ENCODE results near the gene ERH.

ERH gene

GRCh38 chr14:69398053-69398817, at the start of gene ERH, which contains the start of gene SLC39A9:
Gene ERH, minus strand, starts transcription at chr14:69398299. Its CDS starts 66 bp downstream, at chr14:69398233.
Gene SLC39A9, plus strand, starts transcription at chr14:69398692. Its CDS starts 678 bp downstream, at chr14:69399370.
- peak within 1 kb of the TSS; percentile 76 to 92 (median 82) for H3K4me3 ChIP-seq
- H3K27ac ChIP-seq = peak within 1 kb of the TSS; percentile 88 to 99 (median 97)
- H3K36me3 ChIP-seq = peaks cover 32 to 44% (median 36%) of the 10 kb centered on the region in 11 experiments
- no peaks in the 10 kb centered on the region for H3K27me3 ChIP-seq
- H4K20me1 ChIP-seq = peaks cover 26 to 52% (median 36%) of the 10 kb centered on the region in 11 experiments; a peak in 20 of 22 replicates
- peak within 1 kb of the TSS; percentile 94 to 99 (median 98) for H3K9ac ChIP-seq
- no peak for TF ChIP-seq Cebpa-rat (IDR thresholded peaks at IDR 0.05)
- H3K9me3 ChIP-seq (replicated peaks in 1 of 11) = peaks cover 0 to 10% (median 0%) of the 10 kb centered on the region in 11 experiments; a peak in 4 of 22 replicates
- peaks cover 46 to 68% (median 55%) of the 10 kb centered on the region in 10 experiments for H3K4me1 ChIP-seq
- peak within 1 kb of the TSS; percentile 91 to 99 (median 94) for H3K4me2 ChIP-seq

GRCh38 chr14:69443296-69443805, 45.3 kb upstream of the ERH start:
- no peak for TF ChIP-seq Cebpa-rat (IDR thresholded peaks at IDR 0.05)
- peaks cover 58 to 89% (median 67%) of the 10 kb centered on the region in 11 experiments for H3K36me3 ChIP-seq
- H3K4me3 ChIP-seq = no peak overlapping the region
- H3K9ac ChIP-seq = peak overlapping the region in 1 of 11 experiments; percentile 78; a peak in 1 of 22 replicates
- H3K9me3 ChIP-seq (replicated peaks in 1 of 11) = peaks cover 0 to 45% (median 28%) of the 10 kb centered on the region in 11 experiments; a peak in 15 of 22 replicates
- no peaks in the 10 kb centered on the region for H3K27me3 ChIP-seq
- H3K4me2 ChIP-seq = peak overlapping the region in 7 of 11 experiments; percentile 1 to 64 (median 56); a peak in 12 of 22 replicates
- H4K20me1 ChIP-seq = no peaks in the 10 kb centered on the region; a peak in 1 of 22 replicates
- peaks cover 0 to 47% (median 36%) of the 10 kb centered on the region in 10 experiments; a peak in 17 of 20 replicates for H3K4me1 ChIP-seq
- H3K27ac ChIP-seq = peak overlapping the region in 6 of 11 experiments; percentile 64 to 93 (median 84); a peak in 12 of 22 replicates

- H3K4me3 ChIP-seq = 0 out of 20 replicates have a peak overlapping the region, but pooled peaks of 1 of the 10 experiments have one; percentile 6
- H3K9me3 ChIP-seq (replicated peaks in 1 of 11) = peaks cover 0 to 34% (median 21%) of the 10 kb centered on the region in 11 experiments; a peak in 15 of 22 replicates
- peaks cover 0 to 47% (median 36%) of the 10 kb centered on the region in 10 experiments; a peak in 17 of 20 replicates for H3K4me1 ChIP-seq
- H3K27me3 ChIP-seq = no peaks in the 10 kb centered on the region
- H3K36me3 ChIP-seq = peaks cover 45 to 75% (median 53%) of the 10 kb centered on the region in 11 experiments
- H3K9ac ChIP-seq = peak overlapping the region in 6 of 11 experiments; percentile 31 to 78 (median 70); a peak in 10 of 22 replicates
- H4K20me1 ChIP-seq = peaks cover 0 to 3% (median 0%) of the 10 kb centered on the region in 11 experiments; a peak in 1 of 22 replicates
- TF ChIP-seq Cebpa-rat (IDR thresholded peaks at IDR 0.05) = peak in 7 of 11 experiments; percentile 36 to 98 (median 69); a peak in 10 of 22 replicates
- H3K4me2 ChIP-seq = peak overlapping the region in 9 of 11 experiments; percentile 29 to 64 (median 56); a peak in 20 of 22 replicates
- H3K27ac ChIP-seq = peak overlapping the region in 8 of 11 experiments; percentile 54 to 93 (median 80); a peak in 16 of 22 replicates
Measured at GRCh38 chr14:69441948-69442347, 43.8 kb upstream of the ERH start.

DNA sequence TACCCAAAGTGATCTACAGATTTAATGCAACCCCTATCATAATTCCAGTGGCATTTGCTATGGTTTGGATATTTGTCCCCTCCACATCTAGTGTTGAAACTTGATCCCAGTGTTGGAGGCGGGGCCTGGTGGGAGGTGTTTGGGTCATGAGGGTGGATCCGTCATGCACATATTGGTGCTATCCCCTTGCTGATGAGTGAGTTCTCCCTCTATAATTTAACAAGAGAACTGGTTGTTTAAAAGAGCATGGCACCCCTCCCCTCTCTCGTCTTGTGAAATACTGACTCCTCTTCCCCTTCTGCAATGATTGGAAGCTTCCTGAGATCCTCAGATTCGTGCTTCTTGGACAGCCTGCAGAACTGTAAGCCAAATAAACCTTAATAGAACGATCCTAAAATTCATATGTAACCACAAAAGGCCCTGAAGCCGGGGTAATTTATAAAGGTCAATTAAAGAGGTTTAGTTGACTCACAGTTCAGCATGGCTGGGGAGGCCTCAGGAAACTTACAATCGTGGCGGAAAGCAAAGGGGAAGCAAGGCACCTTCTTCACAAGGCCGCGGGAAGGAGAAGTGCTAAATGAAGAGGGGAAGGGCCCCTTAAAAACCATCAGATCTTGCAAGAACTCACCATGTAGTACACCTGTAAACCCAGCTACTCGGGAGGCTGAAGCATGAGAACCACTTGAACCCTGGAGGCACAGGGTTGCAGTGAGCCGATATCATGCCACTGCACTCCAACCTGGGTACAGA, 41.6 kb upstream of the ERH start:
- Histone ChIP-seq H3K27ac (peak overlapping the region in 5 of 11 experiments; percentile 77 to 93 (median 85); a peak in 8 of 22 replicates), H3K4me2 (peak overlapping the region in 7 of 11 experiments; percentile 9 to 64 (median 56); a peak in 7 of 22 replicates), H3K9ac (peak overlapping the region in 1 of 11 experiments; percentile 78; a peak in 1 of 22 replicates), H3K27me3 (no peaks in the 10 kb centered on the region), H3K9me3 (replicated peaks in 1 of 11) (peaks cover 0 to 49% (median 33%) of the 10 kb centered on the region in 11 experiments; a peak in 18 of 22 replicates), H4K20me1 (peaks cover 0 to 8% (median 0%) of the 10 kb centered on the region in 11 experiments; a peak in 1 of 22 replicates), H3K4me3 (no peak overlapping the region), H3K36me3 (peaks cover 37 to 63% (median 43%) of the 10 kb centered on the region in 11 experiments), H3K4me1 (peaks cover 2 to 47% (median 36%) of the 10 kb centered on the region in 10 experiments; a peak in 19 of 20 replicates)
- no peak for TF ChIP-seq Cebpa-rat (IDR thresholded peaks at IDR 0.05)

DNA sequence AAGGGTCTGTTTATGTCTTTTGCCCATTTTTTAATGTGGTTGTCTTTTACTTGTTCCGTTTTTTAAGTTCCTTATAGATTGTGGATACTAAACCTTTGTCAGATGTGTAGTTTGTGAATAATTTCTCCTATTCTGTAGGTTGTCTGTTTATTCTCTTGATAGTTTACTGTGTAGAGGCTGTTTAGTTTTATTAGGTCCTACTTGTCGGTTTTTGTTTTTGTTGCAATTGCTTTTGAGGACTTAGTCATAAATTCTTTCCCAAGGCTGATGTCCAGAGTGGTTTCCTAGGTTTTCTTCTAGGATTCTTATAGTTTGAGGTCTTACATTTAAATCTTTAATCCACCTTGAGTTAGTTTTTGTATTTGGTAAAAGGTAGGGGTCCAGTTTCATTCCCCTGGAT, 34.3 kb upstream of the ERH start:
- H3K9ac ChIP-seq = no peak overlapping the region
- peaks cover 23 to 52% (median 38%) of the 10 kb centered on the region in 11 experiments for H3K9me3 ChIP-seq (replicated peaks in 1 of 11)
- peaks cover 0 to 23% (median 5%) of the 10 kb centered on the region in 10 experiments; a peak in 9 of 20 replicates for H3K4me1 ChIP-seq
- H3K4me3 ChIP-seq = no peak overlapping the region
- peaks cover 21 to 68% (median 43%) of the 10 kb centered on the region in 11 experiments; a peak in 21 of 22 replicates for H3K36me3 ChIP-seq
- no peak for TF ChIP-seq Cebpa-rat (IDR thresholded peaks at IDR 0.05)
- no peaks in the 10 kb centered on the region for H3K27me3 ChIP-seq
- H3K27ac ChIP-seq = no peak overlapping the region
- H3K4me2 ChIP-seq = no peak overlapping the region
- H4K20me1 ChIP-seq = peaks cover 0 to 38% (median 0%) of the 10 kb centered on the region in 11 experiments; a peak in 3 of 22 replicates

DNA sequence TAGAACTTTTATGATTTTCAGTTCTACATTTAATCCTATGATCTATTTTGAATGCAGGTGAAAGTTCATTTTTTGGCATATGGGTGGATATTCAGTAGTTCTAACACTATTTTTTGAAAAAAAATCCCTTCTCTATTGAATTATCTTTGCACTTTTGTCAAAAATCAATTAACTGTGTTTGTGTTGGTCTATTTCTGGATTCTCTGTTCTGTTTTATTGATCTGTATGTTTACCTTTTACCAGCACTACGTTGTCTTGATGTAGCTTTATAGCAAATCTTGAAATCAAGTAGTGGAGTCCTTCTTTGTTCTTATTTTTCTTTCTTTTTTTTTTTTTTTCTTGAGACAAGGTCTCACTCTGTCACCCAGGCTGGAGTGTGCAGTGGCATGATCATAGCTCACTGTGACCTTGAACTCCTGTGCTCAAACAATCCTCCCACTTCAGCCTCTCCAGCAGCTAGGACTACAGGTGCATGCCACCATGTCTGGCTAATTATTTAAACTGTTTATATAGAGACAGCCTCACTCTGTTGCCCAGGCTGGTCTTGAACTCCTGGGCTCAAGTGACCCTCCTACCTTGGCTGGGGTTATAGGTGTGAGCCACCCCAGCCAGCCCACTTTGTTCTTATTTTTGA, 32.3 kb upstream of the ERH start:
- Histone ChIP-seq H3K9ac (no peak overlapping the region), H3K27ac (no peak overlapping the region), H3K4me3 (no peak overlapping the region), H3K4me1 (peaks cover 0 to 23% (median 5%) of the 10 kb centered on the region in 10 experiments; a peak in 9 of 20 replicates), H3K36me3 (peaks cover 39 to 81% (median 55%) of the 10 kb centered on the region in 11 experiments), H3K9me3 (replicated peaks in 1 of 11) (peaks cover 20 to 39% (median 24%) of the 10 kb centered on the region in 11 experiments; a peak in 21 of 22 replicates), H3K4me2 (no peak overlapping the region), H3K27me3 (no peaks in the 10 kb centered on the region), H4K20me1 (peaks cover 0 to 41% (median 0%) of the 10 kb centered on the region in 11 experiments; a peak in 4 of 22 replicates)
- no peak for TF ChIP-seq Cebpa-rat (IDR thresholded peaks at IDR 0.05)

DNA sequence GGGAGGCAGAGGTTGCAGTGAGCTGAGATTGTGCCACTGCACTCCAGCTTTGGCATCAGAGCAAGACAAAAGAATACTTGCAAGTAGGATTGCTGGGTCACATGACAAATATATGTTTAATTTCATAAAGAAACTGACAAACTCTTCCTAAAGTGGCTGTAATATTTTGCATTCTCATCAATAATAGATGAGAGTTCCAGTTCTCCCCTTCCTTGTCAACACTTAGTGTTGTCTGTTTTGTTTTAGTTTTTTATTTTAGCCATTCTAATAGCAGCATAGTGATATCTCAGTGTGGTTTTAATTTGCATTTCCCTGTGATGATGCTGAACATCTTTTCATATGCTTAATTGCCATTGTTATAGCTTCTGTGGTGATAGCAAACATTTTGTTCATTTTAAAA, 31.5 kb upstream of the ERH start:
- Histone ChIP-seq H3K4me3 (no peak overlapping the region), H3K27ac (no peak overlapping the region), H3K4me2 (0 out of 22 replicates have a peak overlapping the region, but pooled peaks of 1 of the 11 experiments have one; percentile 7), H3K27me3 (no peaks in the 10 kb centered on the region), H3K36me3 (peaks cover 47 to 84% (median 62%) of the 10 kb centered on the region in 11 experiments), H4K20me1 (peaks cover 0 to 36% (median 0%) of the 10 kb centered on the region in 11 experiments; a peak in 4 of 22 replicates), H3K9ac (no peak overlapping the region), H3K9me3 (replicated peaks in 1 of 11) (peaks cover 19 to 39% (median 23%) of the 10 kb centered on the region in 11 experiments; a peak in 20 of 22 replicates), H3K4me1 (peaks cover 0 to 21% (median 5%) of the 10 kb centered on the region in 10 experiments; a peak in 9 of 20 replicates)
- TF ChIP-seq Cebpa-rat (IDR thresholded peaks at IDR 0.05) = no peak
